GM19099 (cell line): ENCODE data around the gene DIP2A.

Experiments
- POLR2A ChIP-seq: IDR thresholded peaks from 3 replicates; pipeline ENCODE4 v1.6.1; 2011; ENCODE audit warnings: low read depth; ENCODE audit not compliant: insufficient read length; ENCODE audit errors: extremely low read depth

The DIP2A gene

DNA sequence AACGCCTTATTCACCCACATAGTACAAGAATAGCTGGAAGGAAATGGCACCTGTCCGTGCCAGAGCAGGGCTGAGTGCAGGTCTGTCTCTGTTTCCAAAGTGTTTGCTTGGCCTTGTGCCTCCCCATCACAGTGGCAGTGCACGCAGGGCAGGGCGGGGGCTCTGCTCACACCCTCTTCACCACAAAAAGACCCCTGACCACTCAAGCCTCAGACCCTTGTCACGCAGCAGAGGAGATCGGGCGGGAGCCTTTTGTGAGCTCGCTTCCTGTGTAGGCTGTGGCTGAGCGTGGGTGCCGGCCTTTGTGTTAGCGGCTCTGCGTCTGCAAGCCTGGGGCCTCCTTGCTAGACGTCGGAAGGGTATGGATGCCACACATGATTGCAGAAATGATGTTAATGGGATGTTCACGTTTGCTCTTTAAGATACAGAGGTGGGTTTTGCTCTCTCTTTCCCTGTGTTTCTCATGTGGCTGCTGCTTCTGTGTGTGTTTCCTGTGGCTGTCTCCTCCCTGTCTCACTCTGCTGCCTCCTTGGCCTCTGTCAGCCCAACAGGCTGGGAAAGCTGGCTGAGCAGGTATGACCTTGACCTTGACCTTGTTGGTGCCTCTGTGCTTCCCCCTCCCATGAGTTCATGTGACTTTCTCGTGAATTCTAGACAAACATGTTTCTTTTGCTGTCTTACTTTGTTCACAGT lies 100.7 kb downstream of the DIP2A start:
- TF ChIP-seq POLR2A: no peak

DNA sequence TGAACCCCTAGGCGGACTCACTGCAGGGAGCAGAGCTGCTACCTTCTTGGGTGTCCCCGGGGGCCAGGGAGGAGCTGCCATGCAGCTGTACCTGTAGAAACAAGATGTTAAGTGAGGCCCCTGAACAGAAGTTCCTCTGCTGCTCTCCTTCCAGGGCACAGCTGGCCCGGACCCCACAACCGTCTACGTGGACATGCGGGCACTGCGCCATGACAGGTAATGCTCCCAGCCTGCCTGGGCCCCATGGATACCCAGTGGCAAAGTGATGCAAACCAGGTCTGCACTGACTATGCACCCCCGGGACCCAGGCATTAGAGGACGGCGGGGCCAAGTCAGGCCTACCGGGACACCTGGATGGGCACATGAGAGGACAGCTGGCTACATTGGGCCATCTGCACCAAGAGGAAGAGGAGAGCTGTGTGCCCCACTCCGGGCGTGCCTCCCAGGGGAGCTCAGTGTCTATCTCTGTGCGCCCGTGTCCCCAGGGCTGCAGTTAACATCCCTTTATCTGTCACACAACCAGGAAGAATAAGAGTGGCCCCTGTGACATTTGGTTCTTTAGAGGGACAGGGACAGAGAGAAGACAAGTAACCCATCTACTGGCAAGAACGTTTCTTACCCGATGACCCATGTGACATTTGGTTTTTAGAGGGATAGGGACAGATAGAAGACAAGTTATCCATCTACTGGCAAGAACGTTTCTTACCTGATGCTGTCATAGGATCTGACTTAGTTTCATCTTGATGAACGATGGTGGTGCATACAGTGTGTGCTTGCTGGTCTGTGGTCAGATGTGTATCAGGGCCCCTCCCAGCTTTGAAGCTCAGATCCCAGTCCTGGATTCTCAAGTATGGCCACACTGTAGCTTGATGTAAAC lies 102.1 kb downstream of the DIP2A start:
- TF ChIP-seq POLR2A: no peak

- no peak for TF ChIP-seq POLR2A
Measured at GRCh38 chr21:46561445-46562090, 102.9 kb downstream of the DIP2A start.

DNA sequence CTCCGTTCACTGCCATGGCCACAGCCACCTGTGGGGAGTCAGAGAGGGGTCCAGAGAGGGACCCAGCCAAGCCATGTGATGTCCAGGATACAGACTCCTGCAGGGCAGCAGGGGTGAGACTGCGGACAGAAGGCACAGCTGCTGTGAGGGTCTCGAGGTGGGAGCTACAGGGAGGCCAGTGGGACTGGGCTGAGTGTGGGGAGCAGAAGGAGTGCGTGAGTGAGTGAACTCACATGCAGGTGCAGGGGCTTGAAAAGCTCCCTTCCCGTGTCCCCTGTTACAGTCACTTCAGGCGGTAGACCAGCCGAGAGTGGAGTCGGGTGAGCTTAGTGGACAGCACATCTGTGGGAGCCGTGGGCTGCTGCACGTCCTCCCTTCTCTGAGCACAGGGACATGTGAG lies 103.8 kb downstream of the DIP2A start:
- TF ChIP-seq POLR2A: no peak

GRCh38 chr21:46562964-46563607 lies 104.4 kb downstream of the DIP2A start:
- no peak for TF ChIP-seq POLR2A

DNA sequence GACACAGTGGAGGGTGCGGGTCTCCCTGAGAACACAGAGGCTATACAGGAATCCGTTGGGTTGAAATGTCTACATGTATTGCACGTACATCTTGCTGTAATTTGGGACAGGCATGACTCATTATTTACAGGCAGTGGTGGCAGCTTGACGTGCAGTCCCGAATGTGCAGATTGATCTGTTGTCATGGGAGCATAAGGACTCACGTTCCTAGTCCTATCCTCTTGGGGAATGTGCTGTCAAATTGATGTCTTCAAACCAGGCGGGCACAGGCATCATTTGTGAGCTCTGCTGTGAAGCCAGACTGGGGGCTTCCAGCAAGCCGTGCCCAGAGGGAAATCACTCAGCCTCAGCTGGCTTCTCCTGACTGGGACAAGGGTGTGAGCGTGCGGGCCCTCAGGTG lies 105.7 kb downstream of the DIP2A start:
- no peak for TF ChIP-seq POLR2A

- TF ChIP-seq POLR2A: no peak
Measured at GRCh38 chr21:46567348-46567747, 108.7 kb downstream of the DIP2A start.

- no peak for TF ChIP-seq POLR2A
Measured at GRCh38 chr21:46568562-46568961, 109.9 kb downstream of the DIP2A start.

DNA sequence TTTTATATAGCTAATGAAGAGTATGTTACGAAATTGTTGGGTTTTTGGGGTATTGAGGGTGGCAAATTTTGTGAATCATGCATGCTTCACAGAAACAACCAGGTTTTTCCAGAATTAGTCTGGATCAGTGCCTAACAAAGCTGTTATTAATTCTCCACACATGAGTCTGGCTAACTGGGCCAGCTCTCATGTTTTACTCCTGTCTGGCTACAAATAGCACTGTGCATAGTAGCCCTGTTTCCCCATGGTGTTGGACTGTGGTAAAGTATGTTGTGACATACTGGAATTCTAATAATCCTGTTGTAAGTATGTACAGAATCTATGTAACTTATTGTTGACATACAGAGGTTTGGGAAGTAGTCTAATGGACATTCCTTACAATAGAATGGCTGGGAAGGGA lies 110.4 kb downstream of the DIP2A start:
- no peak for TF ChIP-seq POLR2A

DNA sequence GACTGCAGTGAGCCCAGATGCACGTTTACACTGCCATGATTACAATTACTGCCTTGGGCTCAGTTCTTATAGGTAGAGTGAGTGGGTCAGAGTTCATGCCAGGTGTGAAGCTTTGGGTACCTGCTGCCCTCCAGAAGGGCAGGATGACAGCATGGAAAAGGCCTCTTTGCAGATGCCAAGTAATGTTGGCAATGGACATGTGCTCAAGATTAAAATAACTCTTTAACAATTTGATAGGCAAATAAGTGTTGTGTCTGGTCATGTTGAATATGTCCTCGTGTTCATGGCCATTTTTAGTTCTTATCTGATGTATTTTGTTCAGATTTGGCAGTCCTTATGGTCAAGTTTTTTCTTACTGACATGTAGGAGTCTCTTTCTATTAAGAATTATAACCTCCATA lies 111.4 kb downstream of the DIP2A start:
- TF ChIP-seq POLR2A: no peak

- no peak for TF ChIP-seq POLR2A
Measured at GRCh38 chr21:46570631-46571030, 111.9 kb downstream of the DIP2A start.

DNA sequence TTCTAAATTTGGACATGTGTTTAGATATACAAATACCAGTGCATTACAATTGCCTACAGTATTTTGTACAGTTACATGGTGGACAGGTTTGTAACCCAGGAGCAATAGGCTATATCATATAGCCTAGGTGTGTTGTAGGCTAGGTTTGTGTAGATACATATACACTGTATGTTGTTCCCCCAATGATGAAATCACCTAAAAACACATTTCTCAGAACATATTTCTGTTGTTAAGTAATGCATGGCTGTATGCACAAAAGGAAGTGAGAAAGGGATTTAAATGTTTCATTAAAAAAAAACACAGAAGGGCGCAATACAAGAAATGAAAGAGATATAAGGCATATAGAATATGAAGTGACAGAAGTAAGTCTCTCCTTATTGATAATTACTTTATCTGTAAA lies 114.2 kb downstream of the DIP2A start:
- TF ChIP-seq POLR2A: no peak

GRCh38 chr21:46581780-46582307 lies 123.2 kb downstream of the DIP2A start:
- TF ChIP-seq POLR2A: no peak

GRCh38 chr21:46585191-46585953 lies 126.7 kb downstream of the DIP2A start:
- TF ChIP-seq POLR2A: no peak
